Breast epithelium (tissue), 4 donors: ENCODE data around the gene IFNGR2. TPM values are rescaled to one million over a fixed set of nuclear protein-coding genes. Genes with fewer than 3 reads are reported as not detected.

Source experiments
- DNase-seq, 2 donors: peaks; one replicate each; pipeline ENCODE4 v3.0.0-alpha.2; 2019; ENCODE audit warnings: low spot score in 2 of 2
- H3K27ac ChIP-seq, 2 donors: fragments of 200-600 bp; sonication (generic) in 1 of 2; one replicate each; pipeline ENCODE4 v1.5.1; 2016 to 2019; ENCODE audit warnings: mild to moderate bottlenecking in 1 of 2
- H3K27me3 ChIP-seq, 2 donors: fragments of 200-600 bp; sonication (generic) in 1 of 2; one replicate each; pipeline versions ENCODE4 v1.5.1 to v1.6.0; 2017 to 2019; ENCODE audit warnings: control low read depth in 1 of 2, mild to moderate bottlenecking in 1 of 2
- H3K36me3 ChIP-seq: fragments of 200-600 bp; one replicate; pipeline ENCODE4 v1.5.1; 2019
- H3K4me1 ChIP-seq, 2 donors: fragments of 200-600 bp; sonication (generic); one replicate each; pipeline ENCODE4 v1.5.1; 2016 to 2019; ENCODE audit warnings: control low read depth in 1 of 2
- H3K4me3 ChIP-seq, 3 donors: fragments of 200-600 bp; sonication (generic); 1 replicate in 2 of 3; 2 replicates in 1 of 3; pipeline ENCODE4 v1.5.1; 2016 to 2019; ENCODE audit warnings: mild to moderate bottlenecking in 3 of 3, moderate library complexity in 2 of 3
- H3K9me3 ChIP-seq, 2 donors: fragments of 200-600 bp; sonication (generic) in 1 of 2; one replicate each; pipeline ENCODE4 v1.5.1; 2016 to 2019; ENCODE audit warnings: control low read depth in 1 of 2
- CTCF ChIP-seq, 3 donors: fragments of 450-650 bp; IDR thresholded peaks; one replicate each; pipeline ENCODE4 v1.5.1; 2016 to 2017; ENCODE audit warnings: antibody characterized with exemption in 3 of 3, mild to moderate bottlenecking in 3 of 3, moderate library complexity in 3 of 3
- POLR2A ChIP-seq: fragments of 450-650 bp; IDR thresholded peaks from one replicate; pipeline ENCODE4 v1.6.1; 2016; ENCODE audit warnings: antibody characterized with exemption, mild to moderate bottlenecking, moderate library complexity
- POLR2AphosphoS5 ChIP-seq, 3 donors: sonication (generic); formaldehyde crosslinking; IDR thresholded peaks; one replicate each; pipeline ENCODE4 v1.6.1; 2017; ENCODE audit warnings: antibody characterized with exemption in 3 of 3
- intact Hi-C: fragments of 100-400 bp; cut with DNase I; formaldehyde crosslinking; loops from one replicate; pipeline ENCODE4 v1.15.1; 2023; ENCODE audit warnings: low total_unique reads
- total RNA-seq, 3 donors: library from RNA; depleted of rRNA; stranded (reverse); fragments of >200 nt; gene quantifications; one replicate each; pipeline ENCODE4 v1.1.0, GENCODE V29; 2016

The IFNGR2 gene
- 10 to 100 TPM; 61.6 to 76.7 (median 70.8) TPM for total RNA-seq

GRCh38 chr21:33403128-33403785 is at the start of gene IFNGR2:
TSS of gene IFNGR2 (plus strand) at chr21:33403413. CDS start at chr21:33403544, 131 bp downstream.
- Histone ChIP-seq H3K9me3 (no peaks in the 10 kb centered on the region), H3K4me3 (peak within 1 kb of the TSS; percentile 91 to 99 (median 97)), H3K36me3 (no peaks in the 10 kb centered on the region), H3K27me3 (no peaks in the 10 kb centered on the region), H3K4me1 (peaks cover 0 to 12% of the 10 kb centered on the region in 2 donors), H3K27ac (peak within 1 kb of the TSS; percentile 99 to 100)
- intact Hi-C loops: no loop called here
- TF ChIP-seq POLR2A (no peak), CTCF (IDR thresholded peaks at IDR 0.05) (no peak)
- DNase-seq: no peak

- Histone ChIP-seq H3K4me3 (no peak overlapping the region), H3K4me1 (no peaks in the 10 kb centered on the region), H3K36me3 (peaks cover 7% of the 10 kb centered on the region), H3K27ac (no peak overlapping the region), H3K27me3 (no peaks in the 10 kb centered on the region), H3K9me3 (no peaks in the 10 kb centered on the region)
- no peak for TF ChIP-seq POLR2AphosphoS5 (IDR thresholded peaks at IDR 0.05)
- no peak for TF ChIP-seq POLR2A
- TF ChIP-seq CTCF (IDR thresholded peaks at IDR 0.05): no peak
- intact Hi-C loops: no loop called here
- no peak for DNase-seq
Measured at GRCh38 chr21:33355355-33355754, 47.9 kb upstream of the IFNGR2 start.

- H3K27ac ChIP-seq: no peak overlapping the region
- peaks cover 7% of the 10 kb centered on the region for H3K36me3 ChIP-seq
- intact Hi-C loops: no loop called here
Measured at GRCh38 chr21:33355996-33356395, 47.2 kb upstream of the IFNGR2 start.

GRCh38 chr21:33357177-33357576 is 46.0 kb upstream of the IFNGR2 start:
- Histone ChIP-seq H3K9me3 (no peaks in the 10 kb centered on the region), H3K4me1 (no peaks in the 10 kb centered on the region), H3K27me3 (no peaks in the 10 kb centered on the region), H3K27ac (no peak overlapping the region), H3K4me3 (no peak overlapping the region), H3K36me3 (peaks cover 7% of the 10 kb centered on the region)
- no peak for DNase-seq
- no peak for TF ChIP-seq POLR2AphosphoS5 (IDR thresholded peaks at IDR 0.05)
- no peak for TF ChIP-seq CTCF (IDR thresholded peaks at IDR 0.05)
- no peak for TF ChIP-seq POLR2A
- intact Hi-C loops: no loop called here

More at GRCh38 chr21:33355996-33356395, 47.2 kb upstream of the IFNGR2 start:
- H3K27me3 ChIP-seq: no peaks in the 10 kb centered on the region
- no peak overlapping the region for H3K4me3 ChIP-seq
- H3K4me1 ChIP-seq: no peaks in the 10 kb centered on the region
- no peak for DNase-seq
- no peak for TF ChIP-seq CTCF (IDR thresholded peaks at IDR 0.05)
- no peak for TF ChIP-seq POLR2A
- TF ChIP-seq POLR2AphosphoS5 (IDR thresholded peaks at IDR 0.05): no peak
- H3K9me3 ChIP-seq: no peaks in the 10 kb centered on the region

GRCh38 chr21:33359446-33359845 is 43.8 kb upstream of the IFNGR2 start:
- Histone ChIP-seq H3K4me3 (no peak overlapping the region), H3K27ac (peak overlapping the region in 1 of 2 donors; percentile 70), H3K36me3 (peaks cover 7% of the 10 kb centered on the region), H3K9me3 (no peaks in the 10 kb centered on the region), H3K27me3 (no peaks in the 10 kb centered on the region), H3K4me1 (no peaks in the 10 kb centered on the region)
- TF ChIP-seq POLR2AphosphoS5 (IDR thresholded peaks at IDR 0.05): no peak
- no peak for DNase-seq
- intact Hi-C loops: no loop called here
